H9 (cell line): ENCODE results near the gene BCL11B. TPM values are rescaled to one million over a fixed set of nuclear protein-coding genes. Genes with fewer than 3 reads are reported as not detected.
A peak's percentile ranks its signal among the peaks of the same experiment; 100 is the strongest.

ENCODE experiments used
- DNase-seq: peaks from one replicate; pipeline ENCODE4 v3.0.0-alpha.2; 2017
- H2AFZ ChIP-seq: one replicate; pipeline ENCODE4 v1.6.1; 2013; ENCODE audit warnings: mild to moderate bottlenecking, low read length, control low read depth, moderate library complexity
- H2AK5ac ChIP-seq: 2 replicates; pipeline ENCODE4 v1.6.1; 2013; ENCODE audit warnings: low read length, control low read depth, mixed read lengths; ENCODE audit not compliant: insufficient read length
- H2BK120ac ChIP-seq: one replicate; pipeline ENCODE4 v1.6.1; 2013; ENCODE audit warnings: low read depth, mild to moderate bottlenecking, low read length, control low read depth, inconsistent platforms; ENCODE audit not compliant: poor library complexity, severe bottlenecking
- H2BK12ac ChIP-seq: 2 replicates; pipeline ENCODE4 v1.6.1; 2013; ENCODE audit warnings: low read length, control low read depth, mixed read lengths, low read depth; ENCODE audit not compliant: insufficient read length
- H2BK15ac ChIP-seq: 2 replicates; pipeline ENCODE4 v1.6.1; 2013; ENCODE audit warnings: low read depth, low read length, control low read depth
- H2BK20ac ChIP-seq: one replicate; pipeline ENCODE4 v1.6.1; 2013; ENCODE audit warnings: low read depth, mild to moderate bottlenecking, low read length, control low read depth, inconsistent platforms; ENCODE audit not compliant: poor library complexity, severe bottlenecking
- H2BK5ac ChIP-seq: 2 replicates; pipeline ENCODE4 v1.6.1; 2013; ENCODE audit warnings: low read length, control low read depth, mixed read lengths; ENCODE audit not compliant: insufficient read length
- H3K14ac ChIP-seq: 2 replicates; pipeline ENCODE4 v1.6.1; 2013; ENCODE audit warnings: low read length, control low read depth; ENCODE audit not compliant: insufficient read depth
- H3K18ac ChIP-seq: 2 replicates; pipeline ENCODE4 v1.6.1; 2013; ENCODE audit warnings: low read depth, mild to moderate bottlenecking, mixed read lengths, low read length, control low read depth; ENCODE audit not compliant: insufficient read length
- H3K23ac ChIP-seq: 2 replicates; pipeline ENCODE4 v1.6.1; 2013; ENCODE audit warnings: low read length, control low read depth, mixed read lengths, low read depth; ENCODE audit not compliant: insufficient read length
- H3K23me2 ChIP-seq: 2 replicates; pipeline ENCODE4 v1.6.1; 2013; ENCODE audit warnings: low read depth, mild to moderate bottlenecking, mixed read lengths, low read length, control low read depth; ENCODE audit not compliant: insufficient read length, poor library complexity, severe bottlenecking
- H3K27ac ChIP-seq: 2 replicates; pipeline ENCODE4 v1.5.1; 2013; ENCODE audit warnings: low read length, control low read depth, mixed read lengths, low read depth; ENCODE audit not compliant: insufficient read length
- H3K27me3 ChIP-seq: 2 replicates; pipeline ENCODE4 v1.6.1; 2013; ENCODE audit warnings: low read length, control low read depth, inconsistent platforms; ENCODE audit not compliant: insufficient read depth
- H3K4ac ChIP-seq: 2 replicates; pipeline ENCODE4 v1.6.1; 2013; ENCODE audit warnings: low read depth, mild to moderate bottlenecking, control low read depth, inconsistent platforms, low read length, moderate library complexity
- H3K4me1 ChIP-seq: 2 replicates; pipeline ENCODE4 v1.6.1; 2013; ENCODE audit warnings: low read length, control low read depth, inconsistent platforms; ENCODE audit not compliant: insufficient read depth
- H3K4me2 ChIP-seq: 2 replicates; pipeline ENCODE4 v1.6.1; 2013; ENCODE audit warnings: low read length, control low read depth, mixed read lengths; ENCODE audit not compliant: insufficient read length, insufficient read depth
- H3K56ac ChIP-seq: 2 replicates; pipeline ENCODE4 v1.6.1; 2013; ENCODE audit warnings: low read depth, mild to moderate bottlenecking, mixed read lengths, low read length, control low read depth; ENCODE audit not compliant: insufficient read length
- H3K79me1 ChIP-seq: 2 replicates; pipeline ENCODE4 v1.6.1; 2013; ENCODE audit warnings: low read depth, mild to moderate bottlenecking, moderate library complexity, low read length, control low read depth, inconsistent platforms; ENCODE audit not compliant: insufficient read depth, poor library complexity, severe bottlenecking
- H3K79me2 ChIP-seq: 2 replicates; pipeline ENCODE4 v1.6.1; 2013; ENCODE audit warnings: low read length, control low read depth, inconsistent platforms; ENCODE audit not compliant: insufficient read depth
- H3K9ac ChIP-seq: 2 replicates; pipeline ENCODE4 v1.6.1; 2013; ENCODE audit warnings: low read length, control low read depth, mixed read lengths; ENCODE audit not compliant: insufficient read length; ENCODE audit errors: extremely low read depth
- H3K9me3 ChIP-seq: one replicate; pipeline ENCODE4 v1.6.1; 2013; ENCODE audit warnings: low read depth, low read length, inconsistent platforms; ENCODE audit not compliant: control insufficient read depth
- H3T11ph ChIP-seq: one replicate; pipeline ENCODE4 v1.6.1; 2013; ENCODE audit warnings: mild to moderate bottlenecking, low read length, control low read depth, inconsistent platforms
- H4K20me1 ChIP-seq: one replicate; pipeline ENCODE4 v1.6.1; 2013; ENCODE audit not compliant: control insufficient read depth, insufficient read length, insufficient read depth
- H4K5ac ChIP-seq: 2 replicates; pipeline ENCODE4 v1.6.1; 2013; ENCODE audit warnings: low read depth, mild to moderate bottlenecking, mixed read lengths, low read length, control low read depth; ENCODE audit not compliant: insufficient read length
- H4K8ac ChIP-seq: replicated peaks from 2 replicates; pipeline ENCODE4 v1.6.1; 2013; ENCODE audit warnings: low read length, control low read depth, mixed read lengths, low read depth; ENCODE audit not compliant: insufficient read length
- H4K91ac ChIP-seq: 2 replicates; pipeline ENCODE4 v1.6.1; 2013; ENCODE audit warnings: low read depth, mild to moderate bottlenecking, moderate library complexity, mixed read lengths, low read length, control low read depth; ENCODE audit not compliant: insufficient read length
- H3K27ac Mint-ChIP-seq, 3 experiments: 2 replicates in 2 of 3; 3 replicates in 1 of 3; pipeline ENCODE4 v1.8.0; 2020 to 2021; ENCODE audit warnings: mixed read lengths in 3 of 3, mild to moderate bottlenecking in 1 of 3, moderate library complexity in 1 of 3
- H3K27me3 Mint-ChIP-seq: 2 replicates; pipeline ENCODE4 v1.8.0; 2021; ENCODE audit warnings: low read depth, mild to moderate bottlenecking, moderate library complexity, mixed read lengths
- H3K36me3 Mint-ChIP-seq, 3 experiments: 2 replicates in 2 of 3; 3 replicates in 1 of 3; pipeline ENCODE4 v1.8.0; 2020 to 2021; ENCODE audit warnings: low read depth in 3 of 3, mixed read lengths in 3 of 3; ENCODE audit not compliant: insufficient read depth in 1 of 3
- H3K4me1 Mint-ChIP-seq, 2 experiments: 2 replicates each; pipeline ENCODE4 v1.8.0; 2020; ENCODE audit warnings: mixed read lengths in 2 of 2
- H3K4me3 Mint-ChIP-seq, 2 experiments: 2 replicates in 1 of 2; 3 replicates in 1 of 2; pipeline ENCODE4 v1.8.0; 2020 to 2021; ENCODE audit warnings: mild to moderate bottlenecking in 2 of 2, mixed read lengths in 2 of 2, moderate library complexity in 1 of 2
- H3K9me3 Mint-ChIP-seq, 2 experiments: 2 replicates in 1 of 2; 3 replicates in 1 of 2; pipeline ENCODE4 v1.8.0; 2020; ENCODE audit warnings: mild to moderate bottlenecking in 2 of 2, mixed read lengths in 2 of 2, moderate library complexity in 1 of 2
- CTCF ChIP-seq: fragments of 200-600 bp; sonication (generic); conservative IDR thresholded peaks from 3 replicates; pipeline ENCODE4 v1.8.0; 2021; ENCODE audit warnings: antibody characterized with exemption, mild to moderate bottlenecking
- WGBS: extraction: QIAGEN DNeasy Blood & Tissue Kit; methylation state at CpG from one replicate; pipeline ENCODE4 v1.1.7; 2013; ENCODE audit warnings: missing lambda C conversion rate, low lambda C conversion rate, mixed read lengths; ENCODE audit not compliant: insufficient read length; ENCODE audit errors: extremely low coverage; 5-methylcytosine and 5-hydroxymethylcytosine counted together
- total RNA-seq: library from RNA; stranded (reverse); gene quantifications from 2 replicates; pipeline ENCODE4 v1.2.1, GENCODE V29; 2021

Gene BCL11B
- total RNA-seq, 1 experiment from 2014 or later, result 4.9 TPM

- Histone ChIP-seq H3T11ph (no peak overlapping the region), H3K18ac (peak overlapping the region; percentile 11), H3K79me2 (no peaks in the 10 kb centered on the region), H3K4ac (no peak overlapping the region), H4K5ac (no peak overlapping the region), H3K4me2 (peak overlapping the region; percentile 14), H3K27ac (no peak overlapping the region), H2BK15ac (no peak overlapping the region), H3K23me2 (no peaks in the 10 kb centered on the region), H3K79me1 (no peaks in the 10 kb centered on the region), H4K20me1 (no peaks in the 10 kb centered on the region), H2AFZ (no peak overlapping the region), H3K4me1 (no peaks in the 10 kb centered on the region; the same call in 1 of the 2 replicates), H3K14ac (peak overlapping the region; percentile 31; the same call in 1 of the 2 replicates), H2BK5ac (no peak overlapping the region), H3K56ac (no peak overlapping the region), H4K91ac (no peak overlapping the region), H2BK120ac (no peak overlapping the region), H3K27me3 (no peaks in the 10 kb centered on the region), H3K23ac (no peak overlapping the region), H2AK5ac (no peak overlapping the region), H3K9me3 (no peaks in the 10 kb centered on the region), H2BK20ac (no peak overlapping the region), H3K9ac (no peak overlapping the region), H4K8ac (no peak overlapping the region), H2BK12ac (no peak overlapping the region)
- H3K36me3 Mint-ChIP-seq, result no peaks in the 10 kb centered on the region
- H3K4me3 Mint-ChIP-seq, result no peak overlapping the region
- WGBS, result no CpG with 5 or more reads among the region's 18 CpGs
- peaks cover 10 to 13% of the 10 kb centered on the region in 2 experiments for H3K4me1 Mint-ChIP-seq
- no peak for TF ChIP-seq CTCF
- no peaks in the 10 kb centered on the region for H3K9me3 Mint-ChIP-seq
- no peak for DNase-seq
- peak overlapping the region in 1 of 3 experiments; percentile 76; a peak in 1 of 7 replicates for H3K27ac Mint-ChIP-seq
- H3K27me3 Mint-ChIP-seq, result peaks cover 6% of the 10 kb centered on the region
These were observed 12.4 kb upstream of the BCL11B start for GRCh38 chr14:99284254-99285004.
